Trophoblast cell (in vitro differentiated cells and primary cell): Measurements from ENCODE around the gene EHD3.

Experiments used
- DNase-seq, 2 donors: peaks; one replicate each; pipeline ENCODE4 v3.0.0-alpha.2; 2016
- H2AFZ ChIP-seq: 2 replicates; pipeline ENCODE4 v1.6.1; 2013; ENCODE audit warnings: low read length, moderate library complexity, mild to moderate bottlenecking; ENCODE audit not compliant: insufficient read depth, poor library complexity
- H2AK5ac ChIP-seq: 2 replicates; pipeline ENCODE4 v1.6.1; 2013; ENCODE audit warnings: mild to moderate bottlenecking, low read length
- H2BK120ac ChIP-seq: 2 replicates; pipeline ENCODE4 v1.6.1; 2013; ENCODE audit warnings: low read length, mild to moderate bottlenecking, moderate library complexity; ENCODE audit not compliant: insufficient read depth, poor library complexity
- H2BK12ac ChIP-seq: 2 replicates; pipeline ENCODE4 v1.6.1; 2013; ENCODE audit warnings: mild to moderate bottlenecking, low read length, moderate library complexity
- H2BK5ac ChIP-seq: 2 replicates; pipeline ENCODE4 v1.6.1; 2013; ENCODE audit warnings: low read length, low read depth, moderate library complexity, mild to moderate bottlenecking; ENCODE audit not compliant: poor library complexity
- H3K14ac ChIP-seq: 2 replicates; pipeline ENCODE4 v1.6.1; 2013; ENCODE audit warnings: mild to moderate bottlenecking, low read length
- H3K18ac ChIP-seq: 2 replicates; pipeline ENCODE4 v1.6.1; 2013; ENCODE audit warnings: mild to moderate bottlenecking, low read length
- H3K23ac ChIP-seq: 2 replicates; pipeline ENCODE4 v1.6.1; 2013; ENCODE audit warnings: low read length
- H3K27ac ChIP-seq: 2 replicates; pipeline ENCODE4 v1.5.1; 2013; ENCODE audit warnings: low read depth, mild to moderate bottlenecking, inconsistent platforms, low read length, moderate library complexity
- H3K27me3 ChIP-seq: 2 replicates; pipeline ENCODE4 v1.6.1; 2013; ENCODE audit warnings: inconsistent platforms, mild to moderate bottlenecking, low read length, moderate library complexity; ENCODE audit not compliant: insufficient read depth
- H3K36me3 ChIP-seq, 2 experiments: 1 replicate in 1 of 2; 2 replicates in 1 of 2; pipeline ENCODE4 v1.6.1; 2013; ENCODE audit warnings: low read length in 2 of 2, mild to moderate bottlenecking in 2 of 2, moderate library complexity in 1 of 2; ENCODE audit not compliant: insufficient read depth in 2 of 2, control insufficient read depth in 1 of 2
- H3K4ac ChIP-seq: 2 replicates; pipeline ENCODE4 v1.6.1; 2013; ENCODE audit warnings: low read depth, mild to moderate bottlenecking, low read length, moderate library complexity
- H3K4me1 ChIP-seq, 2 experiments: 1 replicate in 1 of 2; 2 replicates in 1 of 2; pipeline ENCODE4 v1.6.1; 2013; ENCODE audit warnings: low read length in 2 of 2, mild to moderate bottlenecking in 2 of 2, moderate library complexity in 1 of 2; ENCODE audit not compliant: insufficient read depth in 2 of 2, control insufficient read depth in 1 of 2
- H3K4me2 ChIP-seq: 2 replicates; pipeline ENCODE4 v1.6.1; 2013; ENCODE audit warnings: inconsistent platforms, mild to moderate bottlenecking, low read length, moderate library complexity
- H3K4me3 ChIP-seq: 2 replicates; pipeline ENCODE4 v1.5.1; 2013; ENCODE audit warnings: mild to moderate bottlenecking, low read depth, low read length, inconsistent platforms
- H3K79me1 ChIP-seq: one replicate; pipeline ENCODE4 v1.6.1; 2013; ENCODE audit warnings: low read length
- H3K79me2 ChIP-seq: 2 replicates; pipeline ENCODE4 v1.6.1; 2013; ENCODE audit warnings: low read length, mild to moderate bottlenecking; ENCODE audit not compliant: control insufficient read depth, insufficient read depth, poor library complexity
- H3K9ac ChIP-seq: 2 replicates; pipeline ENCODE4 v1.6.1; 2013; ENCODE audit warnings: mild to moderate bottlenecking, low read length
- H3K9me3 ChIP-seq: 2 replicates; pipeline ENCODE4 v1.6.1; 2013; ENCODE audit warnings: low read depth, mild to moderate bottlenecking, control low read depth, inconsistent platforms, low read length; ENCODE audit not compliant: insufficient read depth
- H4K12ac ChIP-seq: 2 replicates; pipeline ENCODE4 v1.6.1; 2013; ENCODE audit warnings: low read depth, mild to moderate bottlenecking, low read length, moderate library complexity
- H4K8ac ChIP-seq: 2 replicates; pipeline ENCODE4 v1.6.1; 2013; ENCODE audit warnings: low read depth, mild to moderate bottlenecking, low read length, moderate library complexity
- H4K91ac ChIP-seq: one replicate; pipeline ENCODE4 v1.6.1; 2013; ENCODE audit warnings: low read depth, mild to moderate bottlenecking, low read length, moderate library complexity
- WGBS: extraction: QIAGEN DNeasy Blood & Tissue Kit; methylation state at CpG from one replicate; pipeline ENCODE4 v1.1.7; 2013; ENCODE audit warnings: missing lambda C conversion rate; ENCODE audit not compliant: insufficient read length, insufficient coverage; ENCODE audit errors: extremely low coverage; 5-methylcytosine and 5-hydroxymethylcytosine counted together

The EHD3 gene

DNA sequence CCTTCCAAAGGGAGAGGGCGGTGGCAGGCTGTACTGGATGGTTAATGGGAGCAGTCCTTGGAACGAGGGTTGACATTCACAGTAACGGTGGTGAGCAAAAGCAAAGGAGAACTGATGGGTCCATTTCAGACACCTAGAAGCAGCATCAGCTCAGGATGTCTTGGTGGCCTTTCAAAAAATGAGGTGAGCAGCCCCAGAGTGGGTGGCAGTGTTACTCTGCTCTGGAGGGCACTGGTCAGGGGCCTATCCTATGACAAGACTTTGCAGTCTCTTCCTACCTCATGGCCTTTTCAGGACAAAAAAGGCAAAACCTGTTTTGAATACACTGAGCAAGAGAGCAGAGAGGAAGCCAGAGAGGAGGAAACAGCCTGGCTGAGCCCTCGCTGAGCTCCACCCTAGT, 40.1 kb upstream of the EHD3 start:
- H3K9ac ChIP-seq, result no peak overlapping the region
- no peaks in the 10 kb centered on the region for H3K36me3 ChIP-seq
- no peak overlapping the region for H3K4ac ChIP-seq
- H3K14ac ChIP-seq, result no peak overlapping the region
- H2AFZ ChIP-seq, result no peak overlapping the region
- no peak overlapping the region for H3K4me2 ChIP-seq
- no peak overlapping the region for H2BK5ac ChIP-seq
- peaks cover 3 to 8% of the 10 kb centered on the region in 2 experiments for H3K4me1 ChIP-seq
- no peak overlapping the region for H3K18ac ChIP-seq
- H4K12ac ChIP-seq, result no peak overlapping the region
- H2AK5ac ChIP-seq, result no peak overlapping the region
- H2BK120ac ChIP-seq, result no peak overlapping the region
- no peak overlapping the region for H3K4me3 ChIP-seq
- no peaks in the 10 kb centered on the region for H3K27me3 ChIP-seq
- no peaks in the 10 kb centered on the region for H3K79me1 ChIP-seq
- no CpG with 5 or more reads among the region's 4 CpGs for WGBS
- DNase-seq, result no peak
- H3K9me3 ChIP-seq, result no peaks in the 10 kb centered on the region
- H3K27ac ChIP-seq, result no peak overlapping the region
- no peak overlapping the region for H4K91ac ChIP-seq
- H3K23ac ChIP-seq, result no peak overlapping the region
- H4K8ac ChIP-seq, result no peak overlapping the region
- H2BK12ac ChIP-seq, result no peak overlapping the region
- no peaks in the 10 kb centered on the region for H3K79me2 ChIP-seq

DNA sequence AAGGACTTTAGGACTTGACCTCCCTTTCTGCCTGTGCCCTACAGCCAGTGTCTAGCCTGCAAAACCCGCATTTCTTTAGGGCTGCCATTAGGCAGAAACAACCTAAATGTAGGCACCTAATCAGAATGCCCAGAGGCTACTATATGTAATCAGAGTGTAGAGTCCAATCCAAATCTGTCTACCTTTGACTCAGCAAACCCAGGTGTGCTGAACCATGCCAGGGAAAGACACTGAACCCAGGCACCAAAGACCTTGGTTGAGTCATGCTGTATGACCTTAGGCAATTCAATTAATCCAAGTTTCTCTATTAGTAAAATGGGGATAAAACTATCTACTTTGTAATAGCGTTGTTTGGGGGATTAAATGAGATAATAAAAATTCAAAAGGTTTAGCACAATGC, 37.3 kb upstream of the EHD3 start:
- Histone ChIP-seq H3K18ac (no peak overlapping the region), H3K79me2 (no peaks in the 10 kb centered on the region), H4K91ac (no peak overlapping the region), H3K9ac (no peak overlapping the region), H2BK12ac (no peak overlapping the region), H3K27me3 (no peaks in the 10 kb centered on the region), H4K8ac (no peak overlapping the region), H3K36me3 (no peaks in the 10 kb centered on the region), H2AK5ac (no peak overlapping the region), H3K79me1 (no peaks in the 10 kb centered on the region), H2AFZ (no peak overlapping the region), H3K4me3 (no peak overlapping the region), H2BK120ac (no peak overlapping the region), H3K9me3 (peaks cover 2% of the 10 kb centered on the region), H3K4me2 (no peak overlapping the region), H3K23ac (no peak overlapping the region), H3K4ac (no peak overlapping the region), H3K27ac (no peak overlapping the region), H2BK5ac (no peak overlapping the region), H4K12ac (no peak overlapping the region), H3K4me1 (peaks cover 3 to 8% of the 10 kb centered on the region in 2 experiments), H3K14ac (no peak overlapping the region)
- no peak for DNase-seq
- no CpG with 5 or more reads among the region's 2 CpGs for WGBS

DNA sequence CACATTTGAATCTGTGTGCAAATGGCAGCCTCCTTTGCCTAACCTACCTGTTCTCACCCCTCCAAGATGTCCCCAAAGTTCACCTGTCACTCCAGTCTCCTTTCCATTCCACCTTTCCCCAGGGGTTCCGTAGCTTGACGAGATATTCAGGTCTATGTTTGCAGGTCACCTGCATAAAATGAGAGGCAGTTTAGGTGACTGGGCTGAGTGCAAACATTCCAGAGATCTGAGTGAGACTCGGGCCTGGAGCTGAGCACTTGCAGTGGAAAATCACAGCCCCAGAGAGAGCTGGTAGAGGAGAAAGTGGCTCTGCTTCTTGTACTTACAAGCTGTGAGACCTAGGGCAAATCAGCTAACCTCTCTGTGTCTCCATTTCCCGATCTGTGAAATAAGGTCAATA, 36.8 kb upstream of the EHD3 start:
- Histone ChIP-seq H3K9ac (no peak overlapping the region), H4K8ac (no peak overlapping the region), H4K12ac (no peak overlapping the region), H3K9me3 (peaks cover 2% of the 10 kb centered on the region), H3K36me3 (no peaks in the 10 kb centered on the region), H3K4me2 (no peak overlapping the region), H3K27ac (peak overlapping the region; percentile 29), H3K4ac (no peak overlapping the region), H3K79me1 (no peaks in the 10 kb centered on the region), H3K4me1 (peaks cover 3 to 8% of the 10 kb centered on the region in 2 experiments), H3K18ac (no peak overlapping the region), H3K23ac (no peak overlapping the region), H3K27me3 (no peaks in the 10 kb centered on the region), H3K4me3 (no peak overlapping the region), H2BK120ac (no peak overlapping the region), H2BK12ac (no peak overlapping the region), H4K91ac (no peak overlapping the region), H2AK5ac (no peak overlapping the region), H2AFZ (no peak overlapping the region), H3K79me2 (no peaks in the 10 kb centered on the region), H2BK5ac (no peak overlapping the region), H3K14ac (no peak overlapping the region)
- WGBS, result no CpG with 5 or more reads among the region's 4 CpGs
- peak; percentile 28 to 58 for DNase-seq

DNA sequence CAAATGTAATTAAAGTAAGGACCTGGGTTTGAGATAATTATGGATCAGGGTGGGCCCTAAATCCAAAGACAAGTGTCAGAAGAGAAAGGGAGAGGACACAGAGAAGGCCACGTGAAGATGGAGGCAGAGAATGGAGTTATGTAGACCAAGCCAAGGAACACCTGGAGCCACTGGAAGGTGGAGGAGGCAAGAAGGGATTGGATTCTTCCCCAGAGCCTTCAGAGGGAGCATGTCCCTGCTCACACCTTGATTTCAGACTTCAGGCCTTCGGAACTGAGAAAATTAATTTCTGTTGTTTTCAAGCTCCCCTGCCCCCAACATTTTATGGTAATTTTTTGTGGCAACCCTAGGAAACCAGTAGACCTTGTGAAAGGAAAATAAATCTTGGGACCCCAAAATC, 36.3 kb upstream of the EHD3 start:
- Histone ChIP-seq H3K23ac (no peak overlapping the region), H3K4me1 (peaks cover 3 to 8% of the 10 kb centered on the region in 2 experiments), H4K12ac (no peak overlapping the region), H3K36me3 (no peaks in the 10 kb centered on the region), H2BK5ac (no peak overlapping the region), H3K4ac (no peak overlapping the region), H3K4me2 (no peak overlapping the region), H3K4me3 (no peak overlapping the region), H3K79me1 (no peaks in the 10 kb centered on the region), H3K9ac (no peak overlapping the region), H2AFZ (no peak overlapping the region), H4K8ac (no peak overlapping the region), H3K14ac (peak overlapping the region; percentile 24), H3K27ac (peak overlapping the region; percentile 7), H3K79me2 (no peaks in the 10 kb centered on the region), H3K9me3 (peaks cover 2% of the 10 kb centered on the region), H2BK120ac (peak overlapping the region; percentile 68), H3K18ac (peak overlapping the region; percentile 11), H2BK12ac (peak overlapping the region; percentile 7), H4K91ac (peak overlapping the region; percentile 7), H3K27me3 (no peaks in the 10 kb centered on the region), H2AK5ac (no peak overlapping the region)
- no CpG with 5 or more reads among the region's 2 CpGs for WGBS
- DNase-seq, result no peak
